ENCODE data around the gene SH3RF3.

- TF ChIP-seq CTCF (IDR thresholded peaks at IDR 0.05) (no peak), TAF1 (IDR thresholded peaks at IDR 0.05; ENCODE audit: borderline replicate concordance, low read depth, low read length) (no peak), EZH2phosphoT487 (IDR thresholded peaks at IDR 0.05; ENCODE audit: borderline replicate concordance, low read depth) (no peak), SIN3A (IDR thresholded peaks at IDR 0.05; ENCODE audit: borderline replicate concordance, low read depth, low read length) (no peak), USF2 (IDR thresholded peaks at IDR 0.05; ENCODE audit: borderline replicate concordance, low read depth, low read length) (no peak), FOXM1 (IDR thresholded peaks at IDR 0.05; ENCODE audit: low read depth) (no peak), EP300 (IDR thresholded peaks at IDR 0.05; ENCODE audit: borderline replicate concordance in 1 of 2, low read depth in 1 of 2, low read length in 1 of 2) (no peak), RCOR1 (IDR thresholded peaks at IDR 0.05; ENCODE audit: low read length) (no peak), YY1 (IDR thresholded peaks at IDR 0.05; ENCODE audit: low read depth) (no peak), TCF12 (IDR thresholded peaks at IDR 0.05) (no peak), REST (IDR thresholded peaks at IDR 0.05; ENCODE audit: low read depth, low read length) (no peak), CHD2 (IDR thresholded peaks at IDR 0.05; ENCODE audit: low read length, partially characterized antibody) (no peak), NRF1 (IDR thresholded peaks at IDR 0.05; ENCODE audit: low read depth, low read length) (no peak), USF1 (IDR thresholded peaks at IDR 0.05; ENCODE audit: borderline replicate concordance, low read depth) (no peak)
These were observed 71.8 kb downstream of the SH3RF3 start for GRCh38 chr2:109200616-109201464.

Data from SK-N-SH (cell line).